HepG2 (cell line): ENCODE results near the gene CISD2. TPM values are rescaled to one million over a fixed set of nuclear protein-coding genes. Genes with fewer than 3 reads are reported as not detected.

Experiments
- ATAC-seq: fragments of 200-7000 bp; cut with Tn5 transposase; 3 replicates; pipeline ENCODE4 v1.9.1; 2020; ENCODE audit warnings: mild to moderate bottlenecking, moderate library complexity
- BruUV-seq: library from RNA; stranded (reverse); fragments of 400-500 nt; replicated peaks from 2 replicates; lab custom pipeline; 2021; lab: Mats Ljungman, UMichigan
- CTCF ChIA-PET: fragments of 300-600 bp; formaldehyde crosslinking; extraction: SDS; loops from one replicate; lab custom pipeline; 2021; ENCODE audit warnings: low total read pairs, inconsistent platforms, low intra/inter-chr PET ratio; lab: Yijun Ruan, JAX
- POLR2A ChIA-PET: fragments of 350-600 bp; sonication (Branson Sonifier 250); formaldehyde crosslinking; loops from one replicate; lab custom pipeline; 2020; ENCODE audit warnings: antibody characterized with exemption, inconsistent platforms; lab: Yijun Ruan, JAX
- DNase-seq: peaks from one replicate; pipeline ENCODE4 v3.0.0-alpha.2; 2015; ENCODE audit warnings: low spot score
- FAIRE-seq: peaks from 3 replicates; lab custom pipeline; 2011; peaks lifted over from hg19 to GRCh38; lab: Jason Lieb, UNC
- H2AFZ ChIP-seq: one replicate; pipeline ENCODE4 v1.6.1; 2011; ENCODE audit warnings: low read length, inconsistent platforms
- H3K27ac ChIP-seq: fragments of 300-600 bp; 3 replicates; pipeline ENCODE4 v1.8.0; 2011; ENCODE audit warnings: mixed run types, mild to moderate bottlenecking, mixed read lengths, low read length, inconsistent platforms; ENCODE audit not compliant: insufficient read depth; ENCODE audit errors: extremely low read length
- H3K27me3 ChIP-seq, 2 experiments: fragments of 200-600 bp in 1 of 2; 2 replicates in 1 of 2; 3 replicates in 1 of 2; pipeline versions ENCODE4 v1.6.0 to v1.8.0; 2011; ENCODE audit warnings: low read length in 2 of 2, mild to moderate bottlenecking in 2 of 2, moderate library complexity in 2 of 2, inconsistent platforms in 1 of 2; ENCODE audit not compliant: insufficient read depth in 2 of 2, control insufficient read depth in 1 of 2
- H3K36me3 ChIP-seq, 2 experiments: fragments of 200-600 bp in 1 of 2; replicated peaks in 1 of 2; 2 replicates in 1 of 2; 3 replicates in 1 of 2; pipeline versions ENCODE4 v1.5.1 to v1.8.0; 2011; ENCODE audit warnings: low read length in 2 of 2, inconsistent platforms in 1 of 2; ENCODE audit not compliant: insufficient read depth in 2 of 2, control insufficient read depth in 1 of 2
- H3K4me1 ChIP-seq: 2 replicates; pipeline ENCODE4 v1.5.1; 2012; ENCODE audit warnings: low read length, inconsistent platforms; ENCODE audit not compliant: insufficient read depth
- H3K4me2 ChIP-seq: 2 replicates; pipeline ENCODE4 v1.6.0; 2011; ENCODE audit warnings: low read depth, low read length, inconsistent platforms
- H3K4me3 ChIP-seq, 3 experiments: fragments of 200-600 bp in 1 of 3; sonication (generic), shearing (Covaris generic) in 1 of 3; replicated peaks in 1 of 3; 2 replicates each; pipeline ENCODE4 v1.5.1; 2011 to 2016; ENCODE audit warnings: low read length in 3 of 3, inconsistent platforms in 2 of 3, low read depth in 2 of 3, mild to moderate bottlenecking in 2 of 3, control low read depth in 1 of 3, mixed read lengths in 1 of 3; ENCODE audit not compliant: insufficient read depth in 1 of 3
- H3K79me2 ChIP-seq: one replicate; pipeline ENCODE4 v1.6.1; 2011; ENCODE audit warnings: low read length, inconsistent platforms; ENCODE audit not compliant: insufficient read depth
- H3K9ac ChIP-seq: 2 replicates; pipeline ENCODE4 v1.6.0; 2011; ENCODE audit warnings: mild to moderate bottlenecking, low read depth, low read length, inconsistent platforms; ENCODE audit not compliant: insufficient read depth
- H3K9me3 ChIP-seq: 2 replicates; pipeline ENCODE4 v1.5.1; 2012; ENCODE audit warnings: mild to moderate bottlenecking, low read length
- H4K20me1 ChIP-seq: 2 replicates; pipeline ENCODE4 v1.6.0; 2011; ENCODE audit warnings: inconsistent platforms, mild to moderate bottlenecking, low read length, moderate library complexity; ENCODE audit not compliant: insufficient read depth
- ARNT2 ChIP-seq: sonication (generic); formaldehyde crosslinking; IDR thresholded peaks from 2 replicates; pipeline ENCODE4 v1.8.0; 2022; ENCODE audit warnings: mild to moderate bottlenecking, low read depth, missing genetic modification reagents, moderate library complexity
- ASH2L ChIP-seq: fragments of 300-600, 200-600 bp; sonication (generic); IDR thresholded peaks from 2 replicates; pipeline ENCODE4 v1.7.0; 2017; ENCODE audit warnings: low read depth, mild to moderate bottlenecking, moderate library complexity, mixed read lengths, low read length; ENCODE audit not compliant: insufficient read length
- PHF5A ChIP-seq: IDR thresholded peaks from one replicate; pipeline ENCODE4 v1.6.1; 2018; ENCODE audit warnings: low read depth, missing genetic modification reagents; ENCODE audit not compliant: unreplicated experiment
- TMF1 ChIP-seq: sonication (generic); formaldehyde crosslinking; IDR thresholded peaks from 2 replicates; pipeline ENCODE4 v1.8.1; 2022; ENCODE audit warnings: low read depth, missing genetic modification reagents
- ZNF703 ChIP-seq: sonication (generic); formaldehyde crosslinking; IDR thresholded peaks from 2 replicates; pipeline ENCODE4 v1.5.1; 2020; ENCODE audit warnings: missing genetic modification reagents, mild to moderate bottlenecking, moderate library complexity, borderline replicate concordance
- ZNF747 ChIP-seq: sonication (generic); formaldehyde crosslinking; IDR thresholded peaks from 2 replicates; pipeline ENCODE4 v1.8.1; 2023; ENCODE audit warnings: missing genetic modification reagents, mild to moderate bottlenecking, borderline replicate concordance
- WGBS: methylation state at CpG from one replicate; pipeline ENCODE4 v1.1.6; 2017; ENCODE audit warnings: low lambda C conversion rate; 5-methylcytosine and 5-hydroxymethylcytosine counted together
- in situ Hi-C: cut with HindIII; loops from 2 replicates; pipeline ENCODE4 v1.10.0; 2017; ENCODE audit warnings: low pct_unique_long_range_greater_than_20kb; ENCODE audit not compliant: extremely low pct_ligation_motif_present
- intact Hi-C: fragments of 100-400 bp; cut with micrococcal nuclease; formaldehyde crosslinking; loops from one replicate; pipeline ENCODE4 v1.10.0; 2022; ENCODE audit not compliant: unreplicated experiment
- polyA plus RNA-seq, 8 experiments: library from polyadenylated mRNA; depleted of rRNA in 3 of 8; stranded (reverse) in 7 of 8; unstranded in 1 of 8; fragments of >200 nt; fragmentation: Illumina TruSeq in 4 of 8; extraction: Trizol in 4 of 8; gene quantifications; 2 replicates each; pipeline versions ENCODE4 v1.2.1 to v1.2.3, GENCODE V29; 2011 to 2016; ENCODE audit warnings: low read depth in 4 of 8, missing spikeins in 1 of 8, mixed read lengths in 1 of 8; ENCODE audit not compliant: insufficient read depth in 1 of 8
- total RNA-seq, 5 experiments: library from RNA; depleted of rRNA; stranded (reverse); fragments of >200 nt; fragmentation: Illumina TruSeq; extraction: Trizol; gene quantifications; 2 replicates each; pipeline ENCODE4 v1.2.3, GENCODE V29; 2016; ENCODE audit warnings: low read depth in 1 of 5
- TF ChIP-seq, protein P1 (sequence below): sonication (generic); formaldehyde crosslinking; IDR thresholded peaks from 2 replicates; pipeline ENCODE4 v1.4.0; 2020; ENCODE audit warnings: missing genetic modification reagents
- TF ChIP-seq, protein P2 (sequence below): sonication (generic); IDR thresholded peaks from 2 replicates; pipeline ENCODE4 v1.6.1; 2016; ENCODE audit warnings: low read depth, borderline replicate concordance
- TF ChIP-seq, protein P3 (sequence below): sonication (generic); formaldehyde crosslinking; IDR thresholded peaks from 2 replicates; pipeline ENCODE4 v1.4.0; 2020; ENCODE audit warnings: low read depth, missing genetic modification reagents
- TF ChIP-seq, protein P4 (sequence below): sonication (generic); formaldehyde crosslinking; IDR thresholded peaks from 2 replicates; pipeline ENCODE4 v1.5.1; 2020; ENCODE audit warnings: missing genetic modification reagents, mild to moderate bottlenecking, borderline replicate concordance

Gene CISD2
- total and polyA plus RNA-seq, 2 of the 13 experiments (the other 11 are each of a cell fraction or from before 2014, with no cell fraction given) = 24.5 to 37.7 TPM

DNA sequence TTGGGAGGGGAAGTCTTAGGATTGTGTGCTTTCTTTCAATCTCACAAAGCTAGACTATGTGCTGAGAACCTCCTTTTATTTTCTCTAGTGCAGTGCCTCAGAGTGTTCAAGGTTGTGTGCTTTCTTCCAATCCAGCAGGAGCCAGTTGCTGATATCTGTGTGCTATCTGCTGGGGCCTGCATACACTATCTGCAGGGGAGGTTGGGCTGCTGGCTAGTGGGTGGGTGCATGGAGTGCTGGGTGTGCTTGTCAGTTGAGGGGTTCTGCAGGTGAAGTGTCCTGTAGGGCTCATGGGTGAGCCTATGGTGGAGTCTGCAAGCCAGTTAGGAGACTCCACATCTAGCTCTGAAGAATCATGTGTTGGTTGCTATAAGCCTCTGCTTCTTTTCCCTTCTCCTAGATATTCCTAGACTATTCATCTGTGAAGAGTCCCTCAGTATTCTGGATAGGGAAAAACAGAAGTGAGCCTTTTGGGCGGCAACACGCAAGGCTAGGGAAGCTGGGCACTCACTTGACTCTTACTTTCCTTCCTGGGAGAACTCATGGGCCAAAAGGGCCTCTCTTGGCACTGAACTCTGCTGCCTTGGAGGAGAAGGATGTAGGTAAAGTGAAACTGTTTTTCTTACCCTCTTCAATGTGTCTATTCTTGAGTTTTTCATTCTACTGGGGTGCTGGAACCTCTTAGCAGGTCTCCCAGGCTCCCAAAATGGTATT lies 8.0 kb upstream of the CISD2 start:
- peaks cover 17% of the 10 kb centered on the region for H3K79me2 ChIP-seq
- no peak for DNase-seq
- in situ Hi-C loops = no loop called here
- intact Hi-C loops = no loop called here
- 0 out of 2 replicates have a peak, but pooled peaks cover 8% of the 10 kb centered on the region for H3K4me1 ChIP-seq
- ChIA-PET CTCF (no interaction called here), POLR2A (no interaction called here)
- H3K9ac ChIP-seq = no peak overlapping the region
- no peaks in the 10 kb centered on the region; a peak in 1 of 5 replicates for H3K36me3 ChIP-seq
- H2AFZ ChIP-seq = no peak overlapping the region
- no peak overlapping the region for H3K27ac ChIP-seq
- ATAC-seq = no peak
- no peak overlapping the region for H3K4me2 ChIP-seq
- 93% methylated on average over 2 of the region's 2 CpGs for WGBS
- peaks cover 10% of the 10 kb centered on the region; the same call in 1 of the 2 replicates for H3K9me3 ChIP-seq
- H3K4me3 ChIP-seq = no peak overlapping the region
- no peaks in the 10 kb centered on the region for H3K27me3 ChIP-seq
- no peak for FAIRE-seq
- H4K20me1 ChIP-seq = no peaks in the 10 kb centered on the region
- no TSS peak for BruUV-seq
- no peak for TF ChIP-seq ZNF703 (CRISPR knock-in tag)
- no peak for TF ChIP-seq ZNF747 (CRISPR knock-in tag)
- TF ChIP-seq, protein P1, sequence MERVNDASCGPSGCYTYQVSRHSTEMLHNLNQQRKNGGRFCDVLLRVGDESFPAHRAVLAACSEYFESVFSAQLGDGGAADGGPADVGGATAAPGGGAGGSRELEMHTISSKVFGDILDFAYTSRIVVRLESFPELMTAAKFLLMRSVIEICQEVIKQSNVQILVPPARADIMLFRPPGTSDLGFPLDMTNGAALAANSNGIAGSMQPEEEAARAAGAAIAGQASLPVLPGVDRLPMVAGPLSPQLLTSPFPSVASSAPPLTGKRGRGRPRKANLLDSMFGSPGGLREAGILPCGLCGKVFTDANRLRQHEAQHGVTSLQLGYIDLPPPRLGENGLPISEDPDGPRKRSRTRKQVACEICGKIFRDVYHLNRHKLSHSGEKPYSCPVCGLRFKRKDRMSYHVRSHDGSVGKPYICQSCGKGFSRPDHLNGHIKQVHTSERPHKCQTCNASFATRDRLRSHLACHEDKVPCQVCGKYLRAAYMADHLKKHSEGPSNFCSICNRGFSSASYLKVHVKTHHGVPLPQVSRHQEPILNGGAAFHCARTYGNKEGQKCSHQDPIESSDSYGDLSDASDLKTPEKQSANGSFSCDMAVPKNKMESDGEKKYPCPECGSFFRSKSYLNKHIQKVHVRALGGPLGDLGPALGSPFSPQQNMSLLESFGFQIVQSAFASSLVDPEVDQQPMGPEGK (CRISPR knock-in tag) = no peak
- no peak for TF ChIP-seq ASH2L
- no peak for TF ChIP-seq TMF1 (CRISPR knock-in tag)
- TF ChIP-seq, protein P2, sequence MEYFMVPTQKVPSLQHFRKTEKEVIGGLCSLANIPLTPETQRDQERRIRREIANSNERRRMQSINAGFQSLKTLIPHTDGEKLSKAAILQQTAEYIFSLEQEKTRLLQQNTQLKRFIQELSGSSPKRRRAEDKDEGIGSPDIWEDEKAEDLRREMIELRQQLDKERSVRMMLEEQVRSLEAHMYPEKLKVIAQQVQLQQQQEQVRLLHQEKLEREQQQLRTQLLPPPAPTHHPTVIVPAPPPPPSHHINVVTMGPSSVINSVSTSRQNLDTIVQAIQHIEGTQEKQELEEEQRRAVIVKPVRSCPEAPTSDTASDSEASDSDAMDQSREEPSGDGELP = no peak
- TF ChIP-seq, protein P3, sequence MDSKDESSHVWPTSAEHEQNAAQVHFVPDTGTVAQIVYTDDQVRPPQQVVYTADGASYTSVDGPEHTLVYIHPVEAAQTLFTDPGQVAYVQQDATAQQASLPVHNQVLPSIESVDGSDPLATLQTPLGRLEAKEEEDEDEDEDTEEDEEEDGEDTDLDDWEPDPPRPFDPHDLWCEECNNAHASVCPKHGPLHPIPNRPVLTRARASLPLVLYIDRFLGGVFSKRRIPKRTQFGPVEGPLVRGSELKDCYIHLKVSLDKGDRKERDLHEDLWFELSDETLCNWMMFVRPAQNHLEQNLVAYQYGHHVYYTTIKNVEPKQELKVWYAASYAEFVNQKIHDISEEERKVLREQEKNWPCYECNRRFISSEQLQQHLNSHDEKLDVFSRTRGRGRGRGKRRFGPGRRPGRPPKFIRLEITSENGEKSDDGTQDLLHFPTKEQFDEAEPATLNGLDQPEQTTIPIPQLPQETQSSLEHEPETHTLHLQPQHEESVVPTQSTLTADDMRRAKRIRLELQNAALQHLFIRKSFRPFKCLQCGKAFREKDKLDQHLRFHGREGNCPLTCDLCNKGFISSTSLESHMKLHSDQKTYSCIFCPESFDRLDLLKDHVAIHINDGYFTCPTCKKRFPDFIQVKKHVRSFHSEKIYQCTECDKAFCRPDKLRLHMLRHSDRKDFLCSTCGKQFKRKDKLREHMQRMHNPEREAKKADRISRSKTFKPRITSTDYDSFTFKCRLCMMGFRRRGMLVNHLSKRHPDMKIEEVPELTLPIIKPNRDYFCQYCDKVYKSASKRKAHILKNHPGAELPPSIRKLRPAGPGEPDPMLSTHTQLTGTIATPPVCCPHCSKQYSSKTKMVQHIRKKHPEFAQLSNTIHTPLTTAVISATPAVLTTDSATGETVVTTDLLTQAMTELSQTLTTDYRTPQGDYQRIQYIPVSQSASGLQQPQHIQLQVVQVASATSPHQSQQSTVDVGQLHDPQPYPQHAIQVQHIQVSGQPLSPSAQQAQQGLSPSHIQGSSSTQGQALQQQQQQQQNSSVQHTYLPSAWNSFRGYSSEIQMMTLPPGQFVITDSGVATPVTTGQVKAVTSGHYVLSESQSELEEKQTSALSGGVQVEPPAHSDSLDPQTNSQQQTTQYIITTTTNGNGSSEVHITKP (CRISPR knock-in tag) = no peak
- TF ChIP-seq ARNT2 (CRISPR knock-in tag) = no peak
- TF ChIP-seq, protein P4, sequence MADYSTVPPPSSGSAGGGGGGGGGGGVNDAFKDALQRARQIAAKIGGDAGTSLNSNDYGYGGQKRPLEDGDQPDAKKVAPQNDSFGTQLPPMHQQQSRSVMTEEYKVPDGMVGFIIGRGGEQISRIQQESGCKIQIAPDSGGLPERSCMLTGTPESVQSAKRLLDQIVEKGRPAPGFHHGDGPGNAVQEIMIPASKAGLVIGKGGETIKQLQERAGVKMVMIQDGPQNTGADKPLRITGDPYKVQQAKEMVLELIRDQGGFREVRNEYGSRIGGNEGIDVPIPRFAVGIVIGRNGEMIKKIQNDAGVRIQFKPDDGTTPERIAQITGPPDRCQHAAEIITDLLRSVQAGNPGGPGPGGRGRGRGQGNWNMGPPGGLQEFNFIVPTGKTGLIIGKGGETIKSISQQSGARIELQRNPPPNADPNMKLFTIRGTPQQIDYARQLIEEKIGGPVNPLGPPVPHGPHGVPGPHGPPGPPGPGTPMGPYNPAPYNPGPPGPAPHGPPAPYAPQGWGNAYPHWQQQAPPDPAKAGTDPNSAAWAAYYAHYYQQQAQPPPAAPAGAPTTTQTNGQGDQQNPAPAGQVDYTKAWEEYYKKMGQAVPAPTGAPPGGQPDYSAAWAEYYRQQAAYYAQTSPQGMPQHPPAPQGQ (CRISPR knock-in tag) = no peak
- no peak for TF ChIP-seq PHF5A (CRISPR knock-in tag)
